HG02852 (cell line): ENCODE data around the gene AP2A1.

ENCODE experiments used
- ATAC-seq: cut with Tn5 transposase; IDR thresholded peaks from one replicate; pipeline ENCODE4 v1.9.1; 2021; ENCODE audit warnings: mild to moderate bottlenecking, moderate library complexity; ENCODE audit not compliant: unreplicated experiment

Gene AP2A1

DNA sequence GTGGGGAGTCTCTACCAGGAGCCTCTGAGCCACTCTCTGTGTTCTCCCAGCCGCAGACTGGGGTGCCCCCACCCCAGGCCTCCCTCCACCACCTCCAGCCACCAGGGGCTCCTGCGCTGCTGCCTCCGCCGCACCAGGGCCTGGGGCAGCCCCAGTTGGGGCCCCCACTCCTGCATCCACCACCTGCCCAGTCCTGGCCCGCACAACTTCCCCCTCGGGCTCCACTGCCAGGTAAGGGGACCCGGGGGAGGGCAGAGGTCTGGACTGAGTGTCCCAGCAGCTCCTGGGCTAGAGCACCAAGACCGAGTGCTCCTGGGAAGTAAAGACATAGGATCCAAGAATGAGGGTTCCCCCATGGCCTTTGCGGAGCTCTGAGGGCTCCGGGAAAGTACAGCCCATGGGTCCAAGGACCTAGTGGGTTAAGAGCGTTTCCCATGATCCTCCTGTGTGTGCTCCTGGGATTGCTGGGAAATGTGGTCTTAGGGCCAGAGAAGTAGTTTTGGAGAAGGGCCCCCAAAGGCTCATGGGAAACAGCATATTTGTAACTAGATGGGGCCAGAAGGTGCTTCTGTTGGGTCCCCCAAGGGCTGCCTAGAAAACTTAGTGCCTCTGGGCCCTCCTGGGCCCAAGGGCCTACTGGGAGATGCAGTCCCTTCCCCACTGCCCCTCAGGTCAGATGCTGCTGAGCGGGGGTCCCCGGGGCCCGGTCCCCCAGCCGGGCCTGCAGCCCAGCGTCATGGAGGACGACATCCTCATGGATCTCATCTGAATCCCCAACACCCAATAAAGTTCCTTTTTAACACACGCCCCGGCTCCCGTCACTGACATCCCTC lies 69.6 kb downstream of the AP2A1 start:
- no peak for ATAC-seq

DNA sequence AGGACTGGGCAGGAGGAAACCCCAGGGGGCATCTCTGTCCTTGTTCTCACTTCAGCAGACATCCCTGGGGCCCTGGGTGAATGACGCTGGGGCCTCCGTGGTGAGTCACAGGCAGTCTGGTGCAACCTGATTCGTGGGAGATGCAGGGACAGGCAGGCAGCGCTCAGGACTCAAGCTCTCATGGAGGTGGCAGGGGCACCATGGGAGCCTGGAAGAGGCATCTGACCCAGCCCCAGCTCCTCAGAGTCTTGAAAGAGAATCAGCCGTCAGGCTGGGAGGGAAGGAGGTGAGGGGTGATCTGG lies 70.2 kb downstream of the AP2A1 start:
- no peak for ATAC-seq

DNA sequence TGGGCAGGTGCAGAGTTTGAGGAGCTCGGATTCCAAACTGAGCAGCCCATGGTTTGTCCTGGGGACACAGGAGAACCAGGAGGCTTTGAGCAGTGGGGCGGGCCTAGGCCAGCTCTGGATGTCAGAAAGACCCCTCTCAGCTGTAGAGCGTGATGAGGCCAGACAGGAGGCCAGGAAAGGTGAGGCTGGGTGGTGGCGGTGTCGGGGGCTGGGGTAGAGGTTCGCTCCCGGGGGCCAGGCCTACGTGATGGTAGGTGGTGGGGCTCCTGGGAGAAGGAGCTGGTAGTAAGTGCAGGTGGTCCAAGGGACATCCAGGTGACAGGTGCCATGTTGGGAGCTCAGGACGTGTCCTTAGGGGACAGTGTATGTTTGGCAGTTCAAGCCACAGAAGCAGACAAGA lies 70.6 kb downstream of the AP2A1 start:
- no peak for ATAC-seq

DNA sequence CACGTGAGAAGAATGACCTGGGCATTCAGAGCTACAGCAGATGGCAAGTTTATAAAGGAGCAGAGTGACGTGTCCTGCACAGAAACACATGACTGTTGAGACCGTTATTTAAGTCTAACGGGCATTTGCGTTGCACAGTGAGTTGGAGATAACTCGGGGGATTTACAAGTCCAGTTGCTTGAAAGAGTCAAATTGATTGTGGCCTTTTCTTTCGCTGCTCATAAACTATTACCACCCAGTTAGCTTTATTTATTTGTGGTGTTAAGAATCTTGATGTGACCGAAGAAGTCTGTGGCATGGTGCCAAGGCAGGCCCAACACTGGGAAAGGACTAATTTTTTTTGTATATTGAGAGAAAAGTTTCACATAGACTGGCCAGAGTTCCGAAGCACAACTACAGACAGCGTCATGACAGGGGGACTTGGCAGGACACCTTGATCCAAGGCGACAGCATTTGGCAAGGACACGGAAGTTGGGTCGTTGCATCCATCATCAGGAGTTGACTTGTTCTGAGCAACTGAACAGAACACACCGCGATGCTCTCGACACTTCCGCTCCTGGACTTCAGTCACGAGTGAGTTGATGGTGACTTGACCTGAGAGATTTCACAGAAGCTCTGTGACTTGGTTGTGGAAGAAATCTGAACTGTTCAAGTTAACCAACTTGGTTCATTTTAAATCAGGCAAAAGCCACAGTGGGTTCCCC lies 72.2 kb downstream of the AP2A1 start:
- no peak for ATAC-seq

DNA sequence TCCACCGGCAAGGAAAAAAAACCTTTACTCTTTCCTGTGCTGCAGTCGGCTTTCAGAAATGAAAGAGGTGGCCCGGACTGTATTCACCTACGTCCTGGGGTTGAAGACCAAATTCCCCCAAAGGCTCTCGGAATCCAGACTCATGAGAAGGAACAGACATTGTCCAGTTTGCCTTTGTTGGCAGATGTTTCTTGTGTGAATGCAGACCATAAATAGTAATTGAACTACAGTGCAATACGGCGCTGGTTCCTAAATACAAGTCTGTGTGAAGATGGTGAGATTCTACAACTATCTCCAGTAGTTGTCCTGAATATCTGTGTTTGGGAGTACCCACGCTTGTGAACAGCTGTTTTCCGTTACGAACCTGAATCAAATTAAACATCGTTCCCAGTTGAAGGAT lies 72.9 kb downstream of the AP2A1 start:
- ATAC-seq = no peak

DNA sequence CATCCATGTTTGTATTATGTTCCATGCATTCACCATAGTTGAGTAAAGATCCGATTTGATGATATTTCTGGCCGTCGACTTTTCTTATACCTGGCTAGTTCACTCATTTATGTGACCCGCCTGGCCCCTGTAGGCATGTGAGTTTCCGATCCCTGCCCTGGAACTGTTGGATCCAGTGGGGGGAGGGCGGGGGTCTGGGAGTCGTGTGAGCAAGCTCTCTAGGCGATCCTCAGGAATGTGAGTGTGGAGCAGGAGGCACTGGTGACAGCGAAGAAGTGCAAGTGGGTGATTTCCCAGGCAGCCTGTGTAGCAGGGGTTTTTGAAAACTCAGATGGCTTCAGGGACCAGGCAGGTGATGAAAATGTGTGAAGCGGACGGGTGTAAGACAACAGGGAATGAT lies 73.5 kb downstream of the AP2A1 start:
- no peak for ATAC-seq

DNA sequence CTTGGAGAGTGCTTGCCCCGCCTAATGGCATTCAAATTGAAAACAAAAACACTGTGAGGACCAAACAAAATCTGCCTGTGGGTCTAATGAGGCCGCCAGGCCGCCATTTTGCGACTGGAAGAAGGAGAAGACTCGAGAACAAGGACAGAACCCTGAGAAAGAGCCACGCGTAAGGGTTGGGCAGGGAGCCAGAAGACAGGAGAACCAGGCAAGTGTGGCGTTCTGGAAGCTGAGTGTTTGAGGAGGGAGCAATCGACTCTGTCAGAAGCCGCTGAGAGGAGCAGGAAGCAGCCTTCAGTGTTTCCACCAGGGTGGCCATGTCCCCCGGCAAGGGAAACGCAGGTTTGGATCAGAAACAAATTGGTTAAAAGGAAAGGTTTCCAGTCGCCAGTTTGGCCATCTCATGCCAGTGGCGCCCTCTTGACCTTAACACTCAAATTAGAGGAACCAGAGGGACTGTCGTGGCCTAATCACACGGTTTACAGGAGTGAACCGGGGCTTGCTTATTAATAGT lies 74.0 kb downstream of the AP2A1 start:
- no peak for ATAC-seq

DNA sequence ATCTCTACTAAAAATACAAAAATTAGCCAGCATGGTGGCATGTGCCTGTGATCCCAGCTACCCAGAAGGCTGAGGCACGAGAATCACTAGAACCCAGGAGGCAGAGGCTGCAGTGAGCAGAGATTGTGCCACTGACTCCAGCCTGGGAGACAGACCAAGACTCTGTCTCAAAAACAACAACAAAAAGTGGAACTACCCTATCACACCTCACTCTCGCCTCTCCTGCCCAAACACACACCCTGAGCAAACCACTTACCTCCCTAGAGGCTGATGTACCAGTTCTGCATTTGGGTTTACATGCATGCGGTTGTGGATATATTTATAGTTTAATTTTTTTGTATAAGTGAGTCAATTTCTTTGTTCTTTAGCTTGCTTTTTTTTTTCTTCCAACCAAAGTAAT lies 76.5 kb downstream of the AP2A1 start:
- no peak for ATAC-seq

DNA sequence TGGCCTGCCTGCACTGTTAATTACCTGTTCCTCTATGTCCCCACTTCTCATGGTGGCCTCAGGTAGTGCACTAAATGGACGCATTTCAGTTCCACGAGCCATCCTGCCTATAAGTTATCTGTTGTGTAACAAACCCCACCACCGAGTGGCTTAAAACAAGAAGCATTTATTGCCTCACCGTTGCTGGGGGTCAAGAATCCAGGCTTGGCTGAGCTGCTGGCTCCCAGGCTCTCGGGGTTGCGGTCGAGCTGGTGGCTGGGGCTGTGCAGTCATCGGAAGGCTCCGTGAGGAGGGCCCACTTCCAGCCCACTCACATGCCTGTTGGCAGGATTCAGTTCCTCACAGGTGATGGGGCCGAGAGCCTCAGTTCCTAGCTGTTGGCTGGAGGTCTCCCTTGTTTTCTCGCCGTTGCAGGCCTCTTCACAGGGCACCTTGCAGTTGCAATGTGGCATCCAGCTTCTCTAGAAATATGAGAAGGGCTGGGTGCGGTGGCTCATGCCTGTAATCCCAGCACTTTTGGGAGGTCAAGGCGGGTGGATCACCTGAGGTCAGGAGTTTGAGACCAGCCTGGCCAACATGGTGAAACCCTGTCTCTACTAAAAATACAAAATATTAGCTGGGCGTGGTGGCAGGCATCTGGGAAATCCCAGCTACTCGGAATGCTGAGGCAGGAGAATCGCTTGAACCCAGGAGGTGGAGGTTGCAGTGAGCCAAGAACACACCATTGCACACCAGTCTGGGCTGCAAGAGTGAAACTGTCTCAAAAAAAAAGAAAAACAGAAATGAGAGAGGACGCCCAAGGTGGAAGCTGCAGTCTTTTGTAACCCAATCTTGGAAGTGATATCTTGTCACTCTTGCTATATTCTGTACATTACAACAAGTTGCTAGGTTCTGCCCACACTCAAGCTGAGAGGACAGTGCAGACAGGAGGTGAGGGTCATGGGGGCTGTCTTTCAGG lies 77.6 kb downstream of the AP2A1 start:
- ATAC-seq = no peak

DNA sequence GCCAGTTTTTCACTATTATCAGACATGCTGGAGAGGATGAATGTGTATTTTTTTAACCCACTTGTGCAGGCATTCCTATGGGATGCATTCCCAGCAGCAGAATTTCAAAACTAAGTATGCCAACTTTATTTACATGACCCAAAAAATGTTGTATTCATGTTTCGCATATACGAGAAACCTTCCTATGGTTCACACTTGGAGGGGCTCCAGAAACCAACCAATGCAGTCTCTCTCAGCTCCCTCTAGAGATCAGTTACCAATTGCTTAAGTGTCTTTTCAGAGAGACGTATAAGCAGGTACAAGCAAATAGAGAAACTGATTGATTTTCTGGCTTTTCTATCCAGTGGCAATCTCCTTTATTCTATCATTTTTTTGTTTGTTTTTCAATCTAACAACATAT lies 78.6 kb downstream of the AP2A1 start:
- no peak for ATAC-seq

DNA sequence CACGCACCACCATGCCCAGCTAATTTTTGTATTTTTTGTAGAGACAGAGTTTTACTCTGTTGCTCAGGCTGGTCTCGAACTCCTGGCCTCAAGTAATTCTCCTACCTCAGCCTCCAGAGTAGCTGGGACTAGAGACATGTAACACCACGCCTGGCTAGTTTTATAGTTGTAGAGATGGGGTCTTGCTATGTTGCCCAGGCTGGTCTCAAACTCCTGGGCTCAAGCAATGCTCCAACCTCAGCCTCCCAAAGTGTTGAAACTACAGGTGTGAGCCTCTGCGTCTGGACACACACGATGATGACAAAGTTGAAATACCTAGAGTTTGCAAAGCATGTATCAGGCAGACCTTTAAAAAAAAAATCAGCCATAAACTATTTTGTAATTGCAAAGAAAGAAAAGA lies 79.6 kb downstream of the AP2A1 start:
- ATAC-seq = no peak

DNA sequence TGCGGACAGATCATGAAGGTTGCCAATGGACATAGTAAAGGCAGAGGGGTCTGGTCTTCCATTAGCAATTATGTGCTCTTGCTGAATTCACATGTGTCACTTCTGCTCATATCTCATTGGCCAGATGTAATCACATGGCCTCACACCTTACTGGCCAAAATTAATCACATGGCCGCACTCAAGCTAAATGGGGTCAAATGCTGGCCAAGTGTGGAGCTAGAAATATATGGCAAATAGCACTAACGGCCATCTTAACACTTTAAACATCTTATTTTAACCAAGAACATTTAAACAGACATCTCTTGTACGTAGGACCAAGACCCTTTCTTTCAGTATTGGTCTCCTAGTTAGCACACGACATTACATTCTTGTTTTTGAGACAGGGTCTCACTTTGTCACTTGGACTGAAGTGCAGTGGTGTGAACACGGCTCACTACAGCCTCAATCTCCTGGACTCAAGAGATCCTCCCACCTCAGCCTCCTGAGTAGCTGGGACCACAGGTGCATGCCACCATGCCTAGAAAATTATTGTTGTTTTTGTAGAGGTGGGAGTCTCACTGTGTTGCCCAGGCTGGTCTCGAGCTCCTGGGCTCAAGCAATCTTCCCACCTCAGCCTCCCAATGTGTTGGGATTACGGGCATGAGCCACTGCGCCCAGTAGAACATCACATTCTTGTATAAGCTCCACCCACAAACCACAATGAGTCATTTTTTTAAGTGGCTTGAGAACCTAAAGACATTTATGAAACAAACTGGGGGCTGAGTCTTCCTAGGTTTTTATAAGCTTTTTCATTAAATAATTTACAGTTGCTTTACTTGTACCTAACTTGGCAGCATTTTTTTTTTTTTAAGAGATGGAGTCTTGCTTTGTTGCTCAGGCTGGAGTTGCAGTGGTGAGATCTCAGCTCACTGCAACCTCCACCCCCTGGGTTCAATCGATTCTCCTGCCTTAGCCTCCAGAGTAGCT lies 81.2 kb downstream of the AP2A1 start:
- ATAC-seq = no peak

DNA sequence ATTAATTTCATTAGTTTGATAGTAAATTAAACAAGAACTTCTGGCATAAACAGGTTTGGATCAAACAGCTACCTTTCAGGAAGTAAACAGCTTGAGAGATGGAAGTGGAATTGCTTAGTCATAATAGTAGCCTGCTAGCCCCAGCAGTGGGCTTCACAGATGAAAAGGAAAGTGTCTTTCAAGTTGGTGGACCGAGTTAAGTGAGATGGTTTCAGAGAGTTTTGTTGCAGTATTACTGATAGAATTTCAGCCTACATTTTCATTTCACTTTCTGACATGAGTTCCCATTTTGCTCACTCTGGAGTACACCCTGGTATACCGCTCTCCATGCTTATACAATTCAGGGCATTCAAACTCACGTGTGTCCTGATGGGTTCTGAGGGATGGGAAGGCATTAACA lies 82.1 kb downstream of the AP2A1 start:
- ATAC-seq = no peak

DNA sequence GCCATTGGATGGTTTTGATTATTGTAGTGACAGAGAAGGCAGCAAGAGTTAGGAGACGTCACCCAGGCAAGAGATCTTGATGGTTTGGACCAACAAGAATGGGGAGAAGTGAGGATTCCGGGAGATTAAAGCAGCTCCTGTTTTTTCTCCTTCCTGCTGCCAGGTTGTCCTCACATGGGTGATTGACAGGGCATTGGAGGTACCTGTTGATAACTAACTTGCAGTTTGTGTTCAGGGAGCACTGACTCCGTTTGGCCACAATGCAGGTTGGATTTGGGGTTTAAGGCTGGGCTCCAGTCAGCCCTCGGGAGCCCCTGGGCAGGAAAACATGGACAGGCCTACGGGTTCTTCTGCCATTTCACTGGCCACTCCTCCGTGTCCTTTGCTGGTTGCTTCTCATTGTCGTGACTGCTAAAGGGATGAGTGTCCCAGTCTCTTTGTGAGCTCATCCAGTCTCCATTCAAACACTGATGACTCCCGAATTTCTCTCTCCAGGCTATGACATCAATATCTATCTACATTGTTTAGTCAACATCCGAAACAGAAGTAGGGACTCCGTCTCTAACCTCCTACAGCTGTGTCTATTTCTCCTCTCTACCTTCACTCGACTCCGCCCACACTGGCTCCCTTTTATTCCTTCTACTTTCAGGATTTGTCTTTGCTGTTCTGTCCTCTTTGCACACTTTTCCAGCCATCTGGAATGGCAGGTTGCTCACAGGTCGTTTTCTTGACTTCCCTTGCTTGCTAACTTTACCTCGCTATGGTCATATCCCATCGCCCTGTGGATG lies 82.8 kb downstream of the AP2A1 start:
- ATAC-seq = no peak

DNA sequence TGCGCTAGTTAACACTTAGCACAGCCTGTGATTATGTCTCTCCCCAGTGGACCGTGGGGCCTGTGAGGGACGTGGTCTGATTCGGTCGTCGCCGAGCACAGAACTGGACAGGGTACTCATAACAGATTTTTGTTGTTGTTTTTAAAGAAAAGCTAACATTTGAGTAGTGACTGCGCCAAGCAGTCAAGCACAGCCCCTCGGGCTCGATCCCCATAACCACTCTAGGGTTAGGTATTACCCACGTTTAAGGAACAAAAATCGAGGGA lies 83.4 kb downstream of the AP2A1 start:
- no peak for ATAC-seq

DNA sequence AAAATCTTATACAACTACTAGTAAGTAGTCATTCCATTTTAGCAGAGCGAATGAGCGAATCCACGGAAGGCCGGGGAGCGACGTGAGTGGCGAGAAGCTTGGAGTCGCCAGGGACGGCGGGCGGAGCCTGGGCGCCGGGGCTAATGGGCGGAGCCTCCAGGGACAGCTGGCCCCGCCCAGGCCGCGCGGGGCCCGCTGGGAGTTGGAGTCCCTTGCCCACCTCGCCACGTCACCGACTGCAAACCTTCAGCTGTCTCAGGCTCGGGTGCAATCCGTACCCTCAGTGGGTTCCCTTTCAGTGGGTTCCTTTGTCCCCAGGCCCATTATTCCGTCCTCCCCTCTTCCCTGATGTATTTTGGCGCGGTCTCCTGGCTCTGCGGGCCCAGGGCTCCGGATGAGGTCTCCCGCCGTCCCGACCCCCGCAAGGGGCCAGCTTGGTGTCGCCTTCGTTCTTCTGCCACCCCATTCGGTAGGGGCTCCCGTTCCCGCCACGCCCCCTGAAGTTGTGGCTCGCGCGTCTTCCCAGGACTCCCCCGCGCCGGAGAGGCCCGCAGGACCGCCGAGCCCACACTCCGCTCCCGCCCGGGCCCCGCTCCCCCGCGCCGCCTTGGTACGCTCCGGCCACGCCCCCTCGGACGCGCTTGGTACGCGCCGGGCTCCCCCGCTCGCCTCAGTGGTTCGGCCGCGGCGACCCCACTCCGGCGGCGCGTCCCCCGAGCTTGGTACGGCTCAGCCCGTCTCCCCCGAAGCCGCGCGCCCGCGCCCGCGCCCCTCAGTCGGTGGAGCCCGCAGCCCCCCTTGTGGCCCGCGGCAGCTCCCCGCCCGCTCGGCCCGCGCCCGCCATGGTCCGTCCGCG lies 83.9 kb downstream of the AP2A1 start, which contains the start of gene PTOV1:
PTOV1 (plus strand) TSS at position 673 of the 856 bp plus-strand sequence.
- peak; percentile 68 for ATAC-seq

DNA sequence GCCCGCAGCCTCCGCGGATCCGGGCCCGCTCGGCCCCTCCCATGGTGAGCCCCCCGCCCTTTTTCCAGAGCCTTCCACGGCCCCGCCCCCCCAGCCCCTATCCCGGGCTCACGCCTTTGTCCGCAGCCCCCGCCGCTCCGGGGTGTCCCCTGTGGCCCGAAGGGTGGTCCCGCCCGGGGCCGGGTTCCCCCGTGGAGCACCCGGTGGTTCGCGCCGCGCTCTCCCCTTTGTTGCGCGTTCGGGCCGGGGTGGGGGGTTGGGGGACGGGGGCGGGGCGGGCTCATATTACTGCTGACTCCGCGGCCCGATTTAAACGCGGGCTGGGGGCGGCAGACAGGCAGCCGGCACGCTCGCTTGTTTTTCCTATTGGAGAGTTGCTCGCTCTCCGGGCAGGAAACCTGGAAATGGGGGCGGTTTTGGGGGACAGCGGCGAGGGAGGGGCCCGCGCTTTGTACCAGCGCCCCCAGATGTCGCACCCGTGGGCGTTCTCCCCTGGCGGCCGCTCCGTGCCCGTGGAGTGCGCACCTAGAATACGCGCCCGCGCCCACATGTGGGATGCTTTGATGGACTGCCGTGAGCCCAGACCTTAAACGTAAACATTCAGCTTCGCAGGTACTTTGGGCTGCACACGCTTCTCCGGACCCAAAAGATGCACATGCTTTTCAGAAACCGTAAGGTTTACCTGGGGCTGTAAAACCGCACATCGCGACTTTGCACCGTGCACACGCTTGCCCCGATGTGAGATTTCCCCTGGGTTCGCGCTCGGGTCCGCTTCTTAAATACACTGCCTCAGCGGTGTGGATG lies 84.9 kb downstream of the AP2A1 start:
- ATAC-seq = no peak

DNA sequence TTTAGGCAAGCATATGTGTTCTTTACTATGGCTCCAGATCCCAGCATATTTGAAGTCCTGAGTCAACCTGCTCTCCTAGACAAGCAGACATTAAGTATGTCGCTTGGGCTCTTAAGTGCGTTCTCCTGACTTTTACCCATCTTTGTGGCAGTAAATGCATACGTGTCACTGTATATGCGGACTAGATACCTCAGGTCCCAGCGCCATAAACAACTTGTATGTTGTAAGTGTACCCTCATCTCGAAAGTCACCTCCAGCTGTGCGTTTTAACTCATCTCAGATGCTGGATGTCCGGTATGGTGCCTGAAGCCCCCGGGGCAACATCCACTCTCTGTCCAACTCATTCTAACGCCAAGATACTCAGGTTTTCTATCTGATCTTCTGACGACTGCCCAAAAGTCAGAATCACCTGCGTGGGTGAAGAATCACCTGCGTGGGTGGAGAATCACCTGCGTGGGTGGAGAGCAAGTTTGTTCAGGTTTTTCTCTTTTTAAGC lies 85.9 kb downstream of the AP2A1 start:
- no peak for ATAC-seq
